H1 (cell line): Measurements from ENCODE around the gene CCDC182. TPM values are rescaled to one million over a fixed set of nuclear protein-coding genes. Genes with fewer than 3 reads are reported as not detected.

Experiments
- CTCF ChIA-PET: fragments of 300-600 bp; sonication (Branson Sonifier 250); formaldehyde crosslinking; loops from one replicate; lab custom pipeline; 2021; ENCODE audit not compliant: partially characterized antibody; lab: Charles Lee
- POLR2A ChIA-PET: fragments of 300-600 bp; sonication (Branson Sonifier 250); formaldehyde crosslinking; loops from one replicate; lab custom pipeline; 2021; ENCODE audit warnings: inconsistent platforms; ENCODE audit not compliant: partially characterized antibody; lab: Charles Lee
- DNase-seq, 2 experiments: peaks; one replicate each; pipeline versions ENCODE4 v3.0.0 to v3.0.0-alpha.2; 2010 to 2022; ENCODE audit warnings: low spot score in 2 of 2, low read depth in 1 of 2, mixed read lengths in 1 of 2
- FAIRE-seq: peaks from 2 replicates; lab custom pipeline; 2011; peaks lifted over from hg19 to GRCh38; lab: Jason Lieb, UNC
- H2AFZ ChIP-seq: 2 replicates; pipeline ENCODE4 v1.8.1; 2012; ENCODE audit warnings: low read length, inconsistent platforms
- H2AK5ac ChIP-seq: 2 replicates; pipeline ENCODE4 v1.6.1; 2013; ENCODE audit warnings: low read depth, low read length
- H2BK120ac ChIP-seq: replicated peaks from 2 replicates; pipeline ENCODE3; 2013; ENCODE audit warnings: low read depth, low read length, inconsistent platforms
- H2BK12ac ChIP-seq: 2 replicates; pipeline ENCODE4 v1.6.1; 2013; ENCODE audit warnings: low read depth, low read length
- H2BK15ac ChIP-seq: 2 replicates; pipeline ENCODE4 v1.6.1; 2013; ENCODE audit warnings: low read length
- H2BK20ac ChIP-seq: 2 replicates; pipeline ENCODE4 v1.6.1; 2013; ENCODE audit warnings: low read length
- H2BK5ac ChIP-seq: 2 replicates; pipeline ENCODE4 v1.6.1; 2013; ENCODE audit warnings: low read depth, low read length
- H3K14ac ChIP-seq: 2 replicates; pipeline ENCODE4 v1.6.1; 2013; ENCODE audit warnings: inconsistent platforms; ENCODE audit not compliant: insufficient read length
- H3K18ac ChIP-seq: 2 replicates; pipeline ENCODE4 v1.6.1; 2013; ENCODE audit warnings: low read length; ENCODE audit errors: extremely low read depth
- H3K23ac ChIP-seq: 2 replicates; pipeline ENCODE4 v1.6.1; 2013; ENCODE audit warnings: inconsistent platforms; ENCODE audit not compliant: insufficient read length
- H3K23me2 ChIP-seq: 2 replicates; pipeline ENCODE4 v1.6.1; 2013; ENCODE audit warnings: low read depth, low read length
- H3K27ac ChIP-seq: 2 replicates; pipeline ENCODE4 v1.6.1; 2011; ENCODE audit warnings: low read depth, low read length, inconsistent platforms
- H3K27me3 ChIP-seq, 4 experiments: replicated peaks in 1 of 4; 1 replicate in 1 of 4; 2 replicates in 3 of 4; pipeline versions ENCODE4 v1.6.1 to v1.8.1; 2011 to 2013; ENCODE audit warnings: low read length in 3 of 4, mild to moderate bottlenecking in 3 of 4, inconsistent platforms in 2 of 4, mixed read lengths in 2 of 4, moderate library complexity in 1 of 4; ENCODE audit not compliant: control insufficient read depth in 3 of 4, insufficient read depth in 3 of 4; ENCODE audit errors: extremely low read depth in 1 of 4
- H3K36me3 ChIP-seq, 4 experiments: 2 replicates each; pipeline versions ENCODE4 v1.6.1 to v1.8.1; 2011 to 2013; ENCODE audit warnings: mild to moderate bottlenecking in 4 of 4, low read length in 3 of 4, moderate library complexity in 2 of 4, control low read depth in 1 of 4, inconsistent platforms in 1 of 4; ENCODE audit not compliant: insufficient read depth in 4 of 4, control insufficient read depth in 2 of 4
- H3K4ac ChIP-seq: replicated peaks from 2 replicates; pipeline ENCODE3; 2013; ENCODE audit warnings: low read length, low read depth, mixed read lengths, inconsistent platforms; ENCODE audit not compliant: insufficient read length
- H3K4me1 ChIP-seq, 4 experiments: replicated peaks in 1 of 4; 1 replicate in 1 of 4; 2 replicates in 3 of 4; pipeline versions ENCODE4 v1.6.1 to v1.8.1; 2011 to 2013; ENCODE audit warnings: low read length in 3 of 4, inconsistent platforms in 2 of 4, mixed read lengths in 1 of 4; ENCODE audit not compliant: insufficient read depth in 4 of 4, control insufficient read depth in 3 of 4
- H3K4me2 ChIP-seq, 2 experiments: 2 replicates each; pipeline versions ENCODE4 v1.6.1 to v1.8.1; 2011 to 2013; ENCODE audit warnings: low read depth in 2 of 2, low read length in 2 of 2, control low read depth in 1 of 2, inconsistent platforms in 1 of 2, mild to moderate bottlenecking in 1 of 2; ENCODE audit not compliant: insufficient read depth in 1 of 2
- H3K4me3 ChIP-seq, 4 experiments: fragments of 200-600, 300-600 bp in 1 of 4; sonication (generic), shearing (Covaris generic), sonication (Bioruptor Twin) in 1 of 4; 2 replicates each; pipeline versions ENCODE4 v1.5.1 to v1.8.1; 2011 to 2016; ENCODE audit warnings: low read length in 4 of 4, low read depth in 3 of 4, control low read depth in 2 of 4, inconsistent platforms in 2 of 4, mild to moderate bottlenecking in 2 of 4, mixed read lengths in 1 of 4, moderate library complexity in 1 of 4; ENCODE audit not compliant: insufficient read depth in 2 of 4; ENCODE audit errors: extremely low read depth in 1 of 4
- H3K56ac ChIP-seq: replicated peaks from 2 replicates; pipeline ENCODE3; 2013; ENCODE audit warnings: low read depth, mild to moderate bottlenecking, mixed read lengths, low read length, inconsistent platforms; ENCODE audit not compliant: insufficient read length
- H3K79me1 ChIP-seq: 2 replicates; pipeline ENCODE4 v1.6.1; 2013; ENCODE audit warnings: low read depth, low read length, control low read depth
- H3K79me2 ChIP-seq, 2 experiments: 2 replicates each; pipeline versions ENCODE4 v1.6.1 to v1.8.1; 2012 to 2013; ENCODE audit warnings: low read length in 2 of 2, mild to moderate bottlenecking in 2 of 2, inconsistent platforms in 1 of 2; ENCODE audit not compliant: insufficient read depth in 2 of 2, control insufficient read depth in 1 of 2
- H3K9ac ChIP-seq, 4 experiments: replicated peaks in 1 of 4; 1 replicate in 1 of 4; 2 replicates in 3 of 4; pipeline versions ENCODE4 v1.6.1 to v1.8.1; 2011 to 2013; ENCODE audit warnings: low read depth in 3 of 4, low read length in 3 of 4, control low read depth in 2 of 4, mild to moderate bottlenecking in 2 of 4, moderate library complexity in 2 of 4, inconsistent platforms in 1 of 4; ENCODE audit errors: extremely low read depth in 1 of 4
- H3K9me3 ChIP-seq, 2 experiments: 2 replicates each; pipeline versions ENCODE4 v1.6.1 to v1.8.1; 2012 to 2013; ENCODE audit warnings: mild to moderate bottlenecking in 2 of 2, moderate library complexity in 2 of 2, control low read depth in 1 of 2, inconsistent platforms in 1 of 2, low read depth in 1 of 2, low read length in 1 of 2, mixed read lengths in 1 of 2; ENCODE audit not compliant: insufficient read depth in 2 of 2
- H4K20me1 ChIP-seq, 2 experiments: replicated peaks in 1 of 2; 2 replicates each; pipeline versions ENCODE3 to v1.8.1; 2011 to 2013; ENCODE audit warnings: inconsistent platforms in 2 of 2, low read length in 2 of 2, mild to moderate bottlenecking in 1 of 2; ENCODE audit not compliant: insufficient read depth in 2 of 2, control insufficient read depth in 1 of 2
- H4K5ac ChIP-seq: 2 replicates; pipeline ENCODE4 v1.6.1; 2013; ENCODE audit warnings: low read length, low read depth, mixed read lengths, inconsistent platforms; ENCODE audit not compliant: insufficient read length
- H4K8ac ChIP-seq: 2 replicates; pipeline ENCODE4 v1.8.0; 2013; ENCODE audit warnings: mild to moderate bottlenecking, moderate library complexity, low read length, inconsistent platforms; ENCODE audit not compliant: insufficient read depth; ENCODE audit errors: extremely low read depth
- H4K91ac ChIP-seq: replicated peaks from 2 replicates; pipeline ENCODE3; 2013; ENCODE audit warnings: low read length, mixed read lengths, inconsistent platforms; ENCODE audit not compliant: insufficient read length
- EP300 ChIP-seq, 2 experiments: IDR thresholded peaks; 1 replicate in 1 of 2; 2 replicates in 1 of 2; pipeline ENCODE4 v1.6.1; 2011 to 2012; ENCODE audit warnings: low read depth in 2 of 2, low read length in 2 of 2, mild to moderate bottlenecking in 2 of 2, borderline replicate concordance in 1 of 2, inconsistent platforms in 1 of 2, moderate library complexity in 1 of 2
- FOSL1 ChIP-seq: IDR thresholded peaks from 2 replicates; pipeline ENCODE4 v1.6.1; 2011; ENCODE audit warnings: mild to moderate bottlenecking, low read depth, low read length, moderate library complexity; ENCODE audit not compliant: insufficient read depth
- KDM5A ChIP-seq: fragments of 200-600 bp; IDR thresholded peaks from 2 replicates; pipeline ENCODE4 v1.7.1; 2012; ENCODE audit warnings: mild to moderate bottlenecking, low read length, inconsistent platforms, mixed read lengths
- NRF1 ChIP-seq: IDR thresholded peaks from 2 replicates; pipeline ENCODE4 v1.6.1; 2011; ENCODE audit warnings: mild to moderate bottlenecking, low read depth, low read length, improper control_type of control experiment
- RNF2 ChIP-seq: fragments of 200-900, 300-1000 bp; sonication (generic); IDR thresholded peaks from 2 replicates; pipeline ENCODE4 v1.7.1; 2016; ENCODE audit warnings: borderline replicate concordance, low read depth, mild to moderate bottlenecking, antibody characterized with exemption, low read length; ENCODE audit not compliant: poor library complexity, severe bottlenecking; ENCODE audit errors: missing control alignments
- TAF7 ChIP-seq: optimal IDR thresholded peaks from 2 replicates; pipeline ENCODE3; 2011; ENCODE audit warnings: low read depth, mild to moderate bottlenecking, inconsistent platforms, low read length, moderate library complexity, borderline replicate concordance
- TEAD4 ChIP-seq: IDR thresholded peaks from 2 replicates; pipeline ENCODE4 v1.6.1; 2012; ENCODE audit warnings: low read depth, low read length, inconsistent platforms, mixed read lengths
- YY1 ChIP-seq: IDR thresholded peaks from 2 replicates; pipeline ENCODE4 v1.6.1; 2011; ENCODE audit warnings: low read depth, mild to moderate bottlenecking, low read length
- WGBS, 2 experiments: shearing (Covaris generic) in 1 of 2; methylation state at CpG; one replicate each; pipeline versions ENCODE4 v1.1.6 to v1.1.7; 2013 to 2015; ENCODE audit warnings: low lambda C conversion rate in 2 of 2, mixed read lengths in 2 of 2, inconsistent platforms in 1 of 2, low coverage in 1 of 2, missing lambda C conversion rate in 1 of 2; ENCODE audit not compliant: insufficient replicate concordance in 2 of 2, insufficient coverage in 1 of 2, insufficient read length in 1 of 2; ENCODE audit errors: extremely low coverage in 1 of 2, missing lambda C conversion rate in 1 of 2; 5-methylcytosine and 5-hydroxymethylcytosine counted together
- polyA plus RNA-seq, 7 experiments: library from polyadenylated mRNA; depleted of rRNA in 3 of 7; stranded (reverse) in 5 of 7; unstranded in 2 of 7; fragments of >200 nt in 5 of 7; fragments of 200-250 nt in 2 of 7; gene quantifications; 1 replicate in 5 of 7; 2 replicates in 1 of 7; 4 replicates in 1 of 7; pipeline versions ENCODE4 v1.2.1 to v1.2.3, GENCODE V29; 2011 to 2013; ENCODE audit warnings: missing spikeins in 2 of 7, mixed read lengths in 2 of 7
- total RNA-seq: library from RNA; stranded (reverse); fragmentation: NEBNext Ultra II Directional; extraction: Animal tissue kit (Norgen Biotek cat#: 25700); gene quantifications from 2 replicates; pipeline ENCODE4 v1.2.1, GENCODE V29; 2021
- TF ChIP-seq, protein P1 (sequence below): IDR thresholded peaks from 2 replicates; pipeline ENCODE4 v1.6.1; 2012; ENCODE audit warnings: low read length, inconsistent platforms
- TF ChIP-seq, protein P2 (sequence below): IDR thresholded peaks from 2 replicates; pipeline ENCODE4 v1.6.1; 2011; ENCODE audit warnings: low read depth, mild to moderate bottlenecking, low read length; ENCODE audit not compliant: insufficient read depth

Gene CCDC182
- total and polyA plus RNA-seq, 2 of the 8 experiments (the other 6 are each of a cell fraction or from before 2014, with no cell fraction given), result not detected

DNA sequence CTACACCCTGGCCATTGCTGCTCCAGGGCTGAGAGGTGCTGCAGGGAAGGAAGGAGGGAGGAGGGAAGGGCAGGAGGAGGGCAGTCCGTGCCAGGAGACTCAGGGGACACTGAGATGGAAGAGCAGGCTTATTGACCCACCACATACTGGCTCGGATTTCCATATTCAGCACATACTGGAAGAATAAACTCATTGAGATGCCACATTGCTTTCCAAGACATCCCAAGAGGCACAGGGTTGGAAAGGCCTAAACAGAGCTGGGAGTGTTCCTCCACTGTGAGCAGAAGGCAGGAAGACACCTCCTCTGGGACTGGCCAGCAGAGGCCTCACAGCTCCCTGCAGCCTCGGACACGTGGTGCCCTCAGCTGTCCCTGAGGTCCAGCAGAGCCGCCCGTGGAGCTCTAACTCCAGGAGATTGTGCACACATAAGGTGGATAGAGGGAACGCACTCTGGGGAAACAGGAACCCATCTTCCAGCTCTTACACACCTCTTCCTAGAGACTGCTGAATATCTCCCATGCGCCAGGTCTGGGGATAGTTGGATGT, 17.4 kb downstream of the CCDC182 start:
- no peaks in the 10 kb centered on the region; a peak in 1 of 7 replicates for H3K4me1 ChIP-seq
- DNase-seq, result no peak
- no peak for FAIRE-seq

More for the DNA sequence above, 17.4 kb downstream of the CCDC182 start:
- 0 out of 2 replicates have a peak overlapping the region, but pooled peaks have one; percentile 2 for H2BK12ac ChIP-seq
- no peaks in the 10 kb centered on the region; a peak in 1 of 7 replicates for H3K27me3 ChIP-seq
- no peak overlapping the region for H4K8ac ChIP-seq
- POLR2A ChIA-PET, result interaction anchor here (0.8 to 1.3 kb wide), 2 partner anchors 9 to 12 kb away, joined by 3 to 6 read pairs; no protein-coding TSS in a partner anchor
- no peak overlapping the region for H2BK120ac ChIP-seq
- no peak overlapping the region for H2BK15ac ChIP-seq
- TF ChIP-seq NRF1 (no peak), RNF2 (no peak), YY1 (no peak), KDM5A (no peak), TAF7 (no peak), FOSL1 (no peak), TEAD4 (no peak), EP300 (IDR thresholded peaks at IDR 0.05; ENCODE audit: borderline replicate concordance in 1 of 2, low read depth in 2 of 2, low read length in 2 of 2) (no peak)
- TF ChIP-seq, protein P1, sequence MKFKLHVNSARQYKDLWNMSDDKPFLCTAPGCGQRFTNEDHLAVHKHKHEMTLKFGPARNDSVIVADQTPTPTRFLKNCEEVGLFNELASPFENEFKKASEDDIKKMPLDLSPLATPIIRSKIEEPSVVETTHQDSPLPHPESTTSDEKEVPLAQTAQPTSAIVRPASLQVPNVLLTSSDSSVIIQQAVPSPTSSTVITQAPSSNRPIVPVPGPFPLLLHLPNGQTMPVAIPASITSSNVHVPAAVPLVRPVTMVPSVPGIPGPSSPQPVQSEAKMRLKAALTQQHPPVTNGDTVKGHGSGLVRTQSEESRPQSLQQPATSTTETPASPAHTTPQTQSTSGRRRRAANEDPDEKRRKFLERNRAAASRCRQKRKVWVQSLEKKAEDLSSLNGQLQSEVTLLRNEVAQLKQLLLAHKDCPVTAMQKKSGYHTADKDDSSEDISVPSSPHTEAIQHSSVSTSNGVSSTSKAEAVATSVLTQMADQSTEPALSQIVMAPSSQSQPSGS, result no peak
- TF ChIP-seq, protein P2, sequence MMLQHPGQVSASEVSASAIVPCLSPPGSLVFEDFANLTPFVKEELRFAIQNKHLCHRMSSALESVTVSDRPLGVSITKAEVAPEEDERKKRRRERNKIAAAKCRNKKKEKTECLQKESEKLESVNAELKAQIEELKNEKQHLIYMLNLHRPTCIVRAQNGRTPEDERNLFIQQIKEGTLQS, result no peak
- no peak overlapping the region for H3K9ac ChIP-seq
- no peaks in the 10 kb centered on the region for H4K20me1 ChIP-seq
- H2BK20ac ChIP-seq, result no peak overlapping the region
- H3K56ac ChIP-seq, result no peak overlapping the region
- H4K5ac ChIP-seq, result no peak overlapping the region
- H3K4ac ChIP-seq, result no peak overlapping the region
- WGBS, 2 experiments, result 94% methylated on average over 8 of the region's 8 CpGs; no CpG with 5 or more reads in 1 of the 2 experiments
- H3K79me2 ChIP-seq, result no peaks in the 10 kb centered on the region
- no peak overlapping the region for H4K91ac ChIP-seq
- H2BK5ac ChIP-seq, result no peak overlapping the region
- no peak overlapping the region for H3K27ac ChIP-seq
- H3K23me2 ChIP-seq, result no peaks in the 10 kb centered on the region
- no peak overlapping the region for H2AK5ac ChIP-seq
- H3K9me3 ChIP-seq, result no peaks in the 10 kb centered on the region
- H3K4me2 ChIP-seq, result no peak overlapping the region
- no peak overlapping the region for H3K4me3 ChIP-seq
- H3K79me1 ChIP-seq, result no peaks in the 10 kb centered on the region
- no peak overlapping the region for H2AFZ ChIP-seq
- no peak overlapping the region for H3K18ac ChIP-seq
- H3K14ac ChIP-seq, result no peak overlapping the region
- CTCF ChIA-PET, result interaction anchor here (0.9 to 3.7 kb wide), 13 partner anchors 14 to 606 kb away, joined by 3 to 15 read pairs (median 3); partner anchors contain the start of gene CCDC182
- no peaks in the 10 kb centered on the region for H3K36me3 ChIP-seq
- no peak overlapping the region for H3K23ac ChIP-seq
